Mammary epithelial cell (primary cell): Measurements from ENCODE around the gene UGT8.

Experiments
- EZH2 ChIP-seq: IDR thresholded peaks from 2 replicates; pipeline ENCODE4 v1.6.1; 2012; ENCODE audit warnings: low read length, inconsistent platforms, borderline replicate concordance
- TF ChIP-seq, protein P1 (sequence below), 2 donors: IDR thresholded peaks in 1 of 2; conservative IDR thresholded peaks in 1 of 2; 2 replicates each; pipeline ENCODE4 v1.5.1; 2011 to 2012; ENCODE audit warnings: inconsistent platforms in 2 of 2, low read length in 2 of 2, mild to moderate bottlenecking in 2 of 2, control low read depth in 1 of 2, low read depth in 1 of 2; ENCODE audit not compliant: insufficient read depth in 1 of 2; ENCODE audit errors: extremely low read depth in 1 of 2

DNA sequence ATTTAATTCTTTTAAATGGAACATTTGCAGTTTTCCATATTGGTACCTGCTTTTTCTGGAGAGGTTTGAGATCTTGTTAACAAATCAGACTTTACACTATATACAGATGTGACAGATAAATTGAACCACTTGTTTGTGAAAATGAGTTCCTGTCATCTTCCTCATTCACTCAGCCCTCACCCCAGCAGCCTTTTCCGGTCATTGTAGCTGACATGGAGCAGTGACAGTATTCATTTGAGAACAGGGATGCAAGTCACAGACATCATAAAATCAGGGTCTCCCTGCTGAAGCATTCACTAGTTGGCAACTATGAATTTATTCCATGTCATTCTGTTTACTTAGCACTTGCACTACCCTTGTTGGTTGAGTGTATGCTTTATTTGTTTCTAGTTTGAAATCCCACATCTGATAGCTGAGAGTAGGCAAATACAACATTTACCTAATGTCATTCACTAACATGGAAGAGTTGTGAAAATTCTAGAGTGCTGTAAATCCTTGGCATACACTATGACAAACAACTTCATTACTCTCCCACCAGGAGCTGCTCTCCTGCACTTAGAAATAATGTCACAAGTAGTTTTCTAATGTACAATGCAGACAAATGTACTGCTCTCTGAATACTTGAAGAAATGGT lies 78.9 kb downstream of the UGT8 start:
- TF ChIP-seq, protein P1, sequence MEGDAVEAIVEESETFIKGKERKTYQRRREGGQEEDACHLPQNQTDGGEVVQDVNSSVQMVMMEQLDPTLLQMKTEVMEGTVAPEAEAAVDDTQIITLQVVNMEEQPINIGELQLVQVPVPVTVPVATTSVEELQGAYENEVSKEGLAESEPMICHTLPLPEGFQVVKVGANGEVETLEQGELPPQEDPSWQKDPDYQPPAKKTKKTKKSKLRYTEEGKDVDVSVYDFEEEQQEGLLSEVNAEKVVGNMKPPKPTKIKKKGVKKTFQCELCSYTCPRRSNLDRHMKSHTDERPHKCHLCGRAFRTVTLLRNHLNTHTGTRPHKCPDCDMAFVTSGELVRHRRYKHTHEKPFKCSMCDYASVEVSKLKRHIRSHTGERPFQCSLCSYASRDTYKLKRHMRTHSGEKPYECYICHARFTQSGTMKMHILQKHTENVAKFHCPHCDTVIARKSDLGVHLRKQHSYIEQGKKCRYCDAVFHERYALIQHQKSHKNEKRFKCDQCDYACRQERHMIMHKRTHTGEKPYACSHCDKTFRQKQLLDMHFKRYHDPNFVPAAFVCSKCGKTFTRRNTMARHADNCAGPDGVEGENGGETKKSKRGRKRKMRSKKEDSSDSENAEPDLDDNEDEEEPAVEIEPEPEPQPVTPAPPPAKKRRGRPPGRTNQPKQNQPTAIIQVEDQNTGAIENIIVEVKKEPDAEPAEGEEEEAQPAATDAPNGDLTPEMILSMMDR (conservative IDR thresholded peaks at IDR 0.05 in 1 of 2, IDR thresholded peaks at IDR 0.05 in 1 of 2; ENCODE audit: extremely low read depth in 1 of 2, insufficient read depth in 1 of 2, low read depth in 1 of 2, low read length in 2 of 2): no peak
- TF ChIP-seq EZH2: no peak
